GM19324 (cell line): ENCODE measurements around the gene ZNF578.
"Not testable (repeated sequence)": the region's sequence is repeated elsewhere in the genome, so short reads cannot be mapped to it uniquely, and the experiment has no call there.

Source experiments
- ATAC-seq: cut with Tn5 transposase; IDR thresholded peaks from one replicate; pipeline ENCODE4 v1.9.1; 2021; ENCODE audit warnings: mild to moderate bottlenecking, moderate library complexity; ENCODE audit not compliant: unreplicated experiment, low FRiP score

ZNF578 gene

GRCh38 chr19:52453324-52454094 lies at the start of gene ZNF578:
ZNF578 (plus strand) TSS chr19:52453553; CDS start chr19:52501846, 48,293 bp downstream.
- ATAC-seq = no peak

GRCh38 chr19:52410276-52410675 lies 43.1 kb upstream of the ZNF578 start:
- ATAC-seq = no peak

- ATAC-seq = no peak
These were observed 37.6 kb upstream of the ZNF578 start for GRCh38 chr19:52415711-52416110.

GRCh38 chr19:52428937-52429336 lies 24.4 kb upstream of the ZNF578 start, which contains the start of gene ZNF534:
ZNF534 (plus strand) TSS chr19:52429148; CDS start chr19:52431475, 2,327 bp downstream.
- no peak for ATAC-seq

- no peak for ATAC-seq
These were observed 11.2 kb upstream of the ZNF578 start for GRCh38 chr19:52442179-52442578.

GRCh38 chr19:52444506-52444905 lies 8.8 kb upstream of the ZNF578 start:
- ATAC-seq = no peak

- no peak for ATAC-seq
These were observed 2.1 kb upstream of the ZNF578 start for GRCh38 chr19:52451241-52451640.

- ATAC-seq = no peak
These were observed 11.6 kb downstream of the ZNF578 start for GRCh38 chr19:52464798-52465470.

- ATAC-seq = no peak
These were observed 20.4 kb downstream of the ZNF578 start for GRCh38 chr19:52473655-52474350.

- no peak for ATAC-seq
These were observed 21.2 kb downstream of the ZNF578 start for GRCh38 chr19:52474351-52475127.

- ATAC-seq = not testable (repeated sequence)
These were observed 30.9 kb downstream of the ZNF578 start for GRCh38 chr19:52484111-52484743.

- not testable (repeated sequence) for ATAC-seq
These were observed 31.7 kb downstream of the ZNF578 start for GRCh38 chr19:52485064-52485463.

- ATAC-seq = not testable (repeated sequence)
These were observed 32.3 kb downstream of the ZNF578 start for GRCh38 chr19:52485561-52486240.

- no peak for ATAC-seq
These were observed 39.0 kb downstream of the ZNF578 start for GRCh38 chr19:52492201-52492993.

- ATAC-seq = no peak
These were observed 39.7 kb downstream of the ZNF578 start for GRCh38 chr19:52492994-52493470.

GRCh38 chr19:52494518-52494917 lies 41.2 kb downstream of the ZNF578 start:
- no peak for ATAC-seq

GRCh38 chr19:52498571-52498970 lies 45.2 kb downstream of the ZNF578 start:
- ATAC-seq = no peak

- ATAC-seq = not testable (repeated sequence)
These were observed 47.1 kb downstream of the ZNF578 start for GRCh38 chr19:52500474-52500873.
